ENCODE results near the gene MSLN.

DNA sequence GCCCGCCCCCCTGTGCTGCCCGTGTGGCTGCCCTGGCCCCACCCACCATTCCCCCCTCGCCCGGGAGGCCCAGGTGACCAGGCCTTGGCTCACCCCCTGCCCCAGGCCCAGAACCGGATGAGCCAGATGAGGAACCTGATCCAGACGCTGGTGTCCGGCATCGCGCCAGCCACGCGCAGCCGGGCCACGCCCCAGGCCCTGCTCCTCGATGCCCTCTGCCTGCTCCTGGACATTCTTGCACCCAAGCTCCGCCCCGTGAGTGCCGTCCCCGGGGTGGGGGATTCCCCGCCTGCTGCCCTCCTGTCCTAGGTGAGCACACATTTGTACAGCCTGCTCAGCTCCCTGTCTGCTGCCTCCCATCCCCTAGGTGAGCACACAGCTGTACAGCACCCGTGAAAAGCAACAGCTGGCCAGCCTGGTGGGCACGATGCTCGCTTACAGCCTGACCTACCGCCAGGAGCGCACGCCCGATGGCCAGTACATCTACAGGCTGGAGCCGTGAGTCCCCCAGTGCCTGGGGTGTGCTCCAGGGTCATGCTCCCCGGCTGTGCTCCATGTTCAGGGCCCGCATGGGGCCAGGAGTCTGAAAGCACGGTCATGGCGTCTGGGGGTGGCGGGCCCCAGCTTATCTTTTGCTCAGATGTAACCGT lies 35.2 kb downstream of the MSLN start:
- TF ChIP-seq, protein P1, sequence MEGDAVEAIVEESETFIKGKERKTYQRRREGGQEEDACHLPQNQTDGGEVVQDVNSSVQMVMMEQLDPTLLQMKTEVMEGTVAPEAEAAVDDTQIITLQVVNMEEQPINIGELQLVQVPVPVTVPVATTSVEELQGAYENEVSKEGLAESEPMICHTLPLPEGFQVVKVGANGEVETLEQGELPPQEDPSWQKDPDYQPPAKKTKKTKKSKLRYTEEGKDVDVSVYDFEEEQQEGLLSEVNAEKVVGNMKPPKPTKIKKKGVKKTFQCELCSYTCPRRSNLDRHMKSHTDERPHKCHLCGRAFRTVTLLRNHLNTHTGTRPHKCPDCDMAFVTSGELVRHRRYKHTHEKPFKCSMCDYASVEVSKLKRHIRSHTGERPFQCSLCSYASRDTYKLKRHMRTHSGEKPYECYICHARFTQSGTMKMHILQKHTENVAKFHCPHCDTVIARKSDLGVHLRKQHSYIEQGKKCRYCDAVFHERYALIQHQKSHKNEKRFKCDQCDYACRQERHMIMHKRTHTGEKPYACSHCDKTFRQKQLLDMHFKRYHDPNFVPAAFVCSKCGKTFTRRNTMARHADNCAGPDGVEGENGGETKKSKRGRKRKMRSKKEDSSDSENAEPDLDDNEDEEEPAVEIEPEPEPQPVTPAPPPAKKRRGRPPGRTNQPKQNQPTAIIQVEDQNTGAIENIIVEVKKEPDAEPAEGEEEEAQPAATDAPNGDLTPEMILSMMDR (conservative IDR thresholded peaks at IDR 0.05; ENCODE audit: low read depth in 2 of 2): no peak
- TF ChIP-seq POLR2AphosphoS5 (IDR thresholded peaks at IDR 0.05; ENCODE audit: low read depth): no peak
- no peak for TF ChIP-seq EZH2 (IDR thresholded peaks at IDR 0.05; ENCODE audit: low read depth, unreplicated experiment)
- TF ChIP-seq, protein P2, sequence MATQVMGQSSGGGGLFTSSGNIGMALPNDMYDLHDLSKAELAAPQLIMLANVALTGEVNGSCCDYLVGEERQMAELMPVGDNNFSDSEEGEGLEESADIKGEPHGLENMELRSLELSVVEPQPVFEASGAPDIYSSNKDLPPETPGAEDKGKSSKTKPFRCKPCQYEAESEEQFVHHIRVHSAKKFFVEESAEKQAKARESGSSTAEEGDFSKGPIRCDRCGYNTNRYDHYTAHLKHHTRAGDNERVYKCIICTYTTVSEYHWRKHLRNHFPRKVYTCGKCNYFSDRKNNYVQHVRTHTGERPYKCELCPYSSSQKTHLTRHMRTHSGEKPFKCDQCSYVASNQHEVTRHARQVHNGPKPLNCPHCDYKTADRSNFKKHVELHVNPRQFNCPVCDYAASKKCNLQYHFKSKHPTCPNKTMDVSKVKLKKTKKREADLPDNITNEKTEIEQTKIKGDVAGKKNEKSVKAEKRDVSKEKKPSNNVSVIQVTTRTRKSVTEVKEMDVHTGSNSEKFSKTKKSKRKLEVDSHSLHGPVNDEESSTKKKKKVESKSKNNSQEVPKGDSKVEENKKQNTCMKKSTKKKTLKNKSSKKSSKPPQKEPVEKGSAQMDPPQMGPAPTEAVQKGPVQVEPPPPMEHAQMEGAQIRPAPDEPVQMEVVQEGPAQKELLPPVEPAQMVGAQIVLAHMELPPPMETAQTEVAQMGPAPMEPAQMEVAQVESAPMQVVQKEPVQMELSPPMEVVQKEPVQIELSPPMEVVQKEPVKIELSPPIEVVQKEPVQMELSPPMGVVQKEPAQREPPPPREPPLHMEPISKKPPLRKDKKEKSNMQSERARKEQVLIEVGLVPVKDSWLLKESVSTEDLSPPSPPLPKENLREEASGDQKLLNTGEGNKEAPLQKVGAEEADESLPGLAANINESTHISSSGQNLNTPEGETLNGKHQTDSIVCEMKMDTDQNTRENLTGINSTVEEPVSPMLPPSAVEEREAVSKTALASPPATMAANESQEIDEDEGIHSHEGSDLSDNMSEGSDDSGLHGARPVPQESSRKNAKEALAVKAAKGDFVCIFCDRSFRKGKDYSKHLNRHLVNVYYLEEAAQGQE (IDR thresholded peaks at IDR 0.05; ENCODE audit: unreplicated experiment): no peak
- no peak for TF ChIP-seq EZH2phosphoT487 (IDR thresholded peaks at IDR 0.05; ENCODE audit: unreplicated experiment)
- TF ChIP-seq NANOG (IDR thresholded peaks at IDR 0.05; ENCODE audit: borderline replicate concordance): no peak
- TF ChIP-seq, protein P3, sequence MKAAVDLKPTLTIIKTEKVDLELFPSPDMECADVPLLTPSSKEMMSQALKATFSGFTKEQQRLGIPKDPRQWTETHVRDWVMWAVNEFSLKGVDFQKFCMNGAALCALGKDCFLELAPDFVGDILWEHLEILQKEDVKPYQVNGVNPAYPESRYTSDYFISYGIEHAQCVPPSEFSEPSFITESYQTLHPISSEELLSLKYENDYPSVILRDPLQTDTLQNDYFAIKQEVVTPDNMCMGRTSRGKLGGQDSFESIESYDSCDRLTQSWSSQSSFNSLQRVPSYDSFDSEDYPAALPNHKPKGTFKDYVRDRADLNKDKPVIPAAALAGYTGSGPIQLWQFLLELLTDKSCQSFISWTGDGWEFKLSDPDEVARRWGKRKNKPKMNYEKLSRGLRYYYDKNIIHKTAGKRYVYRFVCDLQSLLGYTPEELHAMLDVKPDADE (IDR thresholded peaks at IDR 0.05): no peak
- no peak for TF ChIP-seq ZNF331 (CRISPR knock-in tag; IDR thresholded peaks at IDR 0.05; ENCODE audit: low read depth)
- TF ChIP-seq CREB1 (CRISPR knock-in tag; IDR thresholded peaks at IDR 0.05; ENCODE audit: low read depth): no peak
